Right lobe of liver (tissue), 6 donors: ENCODE measurements around the gene COL5A1. TPM values are rescaled to one million over a fixed set of nuclear protein-coding genes. Genes with fewer than 3 reads are reported as not detected.

ENCODE experiments used
- ATAC-seq, 4 donors: fragments of 200-7000 bp; cut with Tn5 transposase; one replicate each; pipeline ENCODE4 v1.9.1; 2020; ENCODE audit warnings: mild to moderate bottlenecking in 4 of 4, moderate library complexity in 4 of 4
- DNase-seq, 3 donors: peaks; one replicate each; pipeline ENCODE4 v3.0.0-alpha.2; 2020
- H3K27ac ChIP-seq, 3 donors: fragments of 200-600 bp; one replicate each; pipeline ENCODE4 v1.8.0; 2022
- H3K27me3 ChIP-seq, 2 donors: fragments of 200-600 bp; one replicate each; pipeline ENCODE4 v1.8.0; 2022
- H3K36me3 ChIP-seq, 4 donors: fragments of 200-600 bp; sonication (generic) in 1 of 4; one replicate each; pipeline versions ENCODE4 v1.5.1 to v1.8.0; 2017 to 2022; ENCODE audit warnings: control low read depth in 1 of 4
- H3K4me1 ChIP-seq, 4 donors: fragments of 200-600 bp; sonication (generic) in 1 of 4; one replicate each; pipeline versions ENCODE4 v1.5.1 to v1.8.0; 2017 to 2022; ENCODE audit warnings: control low read depth in 1 of 4
- H3K4me3 ChIP-seq, 3 donors: fragments of 200-600 bp; one replicate each; pipeline ENCODE4 v1.8.0; 2022
- H3K9me3 ChIP-seq, 4 donors: fragments of 200-600 bp; sonication (generic) in 1 of 4; one replicate each; pipeline versions ENCODE4 v1.5.1 to v1.8.0; 2017 to 2022; ENCODE audit warnings: control low read depth in 1 of 4
- POLR2A ChIP-seq: fragments of 450-650 bp; IDR thresholded peaks from one replicate; pipeline ENCODE4 v1.6.1; 2017; ENCODE audit warnings: antibody characterized with exemption, mild to moderate bottlenecking
- WGBS: methylation state at CpG from one replicate; pipeline ENCODE4 v1.1.6; 2018; ENCODE audit warnings: low coverage, low lambda C conversion rate; ENCODE audit not compliant: insufficient coverage; ENCODE audit errors: missing lambda C conversion rate; 5-methylcytosine and 5-hydroxymethylcytosine counted together
- intact Hi-C, 2 donors: fragments of 100-400 bp; cut with DNase I; formaldehyde crosslinking; loops; one replicate each; pipeline versions ENCODE4 v1.11.2 to v1.14.1; 2022
- total RNA-seq, 6 experiments: library from RNA; depleted of rRNA in 2 of 6; stranded (reverse); fragments of >200 nt in 2 of 6; fragmentation: NEBNext Ultra II Directional in 3 of 6; extraction: Animal tissue kit (Norgen Biotek cat#: 25700) in 3 of 6; gene quantifications; one replicate each; pipeline versions ENCODE4 v1.1.0 to v1.2.4, GENCODE V29; 2016 to 2023
- TF ChIP-seq, protein P1 (sequence below), 4 donors: fragments of 200-600 bp in 3 of 4; fragments of 450-650 bp in 1 of 4; IDR thresholded peaks; one replicate each; pipeline versions ENCODE4 v1.5.1 to v1.8.0; 2016 to 2022; ENCODE audit warnings: antibody characterized with exemption in 4 of 4, mild to moderate bottlenecking in 2 of 4
- donor health status: DM: no; HTN: yes; CAD: no.
- donor health status: DM: no; HTN: no; CAD: no.
- donor health status: DM: no; HTN: no; CAD: no.
- donor health status: DM: no; HTN: yes; CAD: no.
- donor health status: DM: no; HTN: yes; CAD: no.

The COL5A1 gene
- total RNA-seq, 6 experiments from 2014 or later: 1.5 to 17.0 (median 7.7) TPM

DNA sequence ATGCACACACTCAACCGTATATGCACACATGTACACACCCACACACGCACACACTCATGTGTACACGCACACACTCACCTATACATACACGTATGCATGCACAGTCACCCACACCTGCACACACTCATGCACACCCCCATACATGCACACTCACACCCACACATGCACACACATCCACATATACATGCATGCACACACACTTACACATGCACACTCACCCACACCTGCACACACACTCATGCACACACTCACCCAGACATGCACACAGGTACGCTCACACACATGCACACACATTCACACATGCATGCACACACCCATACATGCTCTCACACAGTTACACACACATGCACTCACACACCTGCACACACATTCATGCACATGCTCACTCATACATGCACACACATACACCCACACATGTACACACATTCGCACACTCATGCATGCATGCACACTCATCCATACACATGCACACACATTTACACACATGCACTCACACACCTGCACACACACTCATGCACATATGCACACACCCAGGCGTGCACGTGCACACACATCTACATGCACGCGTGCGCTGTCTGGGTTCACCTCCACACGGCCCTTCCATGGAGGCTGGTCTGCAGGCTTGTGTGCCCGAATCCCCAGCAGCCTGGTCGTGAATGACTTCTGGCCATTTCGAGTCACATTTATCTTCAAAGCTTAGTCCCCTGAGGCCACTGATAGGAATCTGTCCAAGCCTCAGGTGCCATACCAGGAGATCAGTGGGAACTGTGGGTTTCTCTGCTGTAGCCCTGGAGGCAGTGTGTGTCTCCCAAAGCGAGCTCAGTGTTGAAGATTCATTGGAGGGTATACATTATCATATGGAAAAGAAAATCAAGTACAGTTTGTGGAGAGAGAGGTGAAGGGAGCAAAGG, 103.0 kb downstream of the COL5A1 start:
- no peaks in the 10 kb centered on the region for H3K4me1 ChIP-seq
- DNase-seq (no peak), ATAC-seq (no peak)
- no peak for TF ChIP-seq POLR2A
- TF ChIP-seq, protein P1, sequence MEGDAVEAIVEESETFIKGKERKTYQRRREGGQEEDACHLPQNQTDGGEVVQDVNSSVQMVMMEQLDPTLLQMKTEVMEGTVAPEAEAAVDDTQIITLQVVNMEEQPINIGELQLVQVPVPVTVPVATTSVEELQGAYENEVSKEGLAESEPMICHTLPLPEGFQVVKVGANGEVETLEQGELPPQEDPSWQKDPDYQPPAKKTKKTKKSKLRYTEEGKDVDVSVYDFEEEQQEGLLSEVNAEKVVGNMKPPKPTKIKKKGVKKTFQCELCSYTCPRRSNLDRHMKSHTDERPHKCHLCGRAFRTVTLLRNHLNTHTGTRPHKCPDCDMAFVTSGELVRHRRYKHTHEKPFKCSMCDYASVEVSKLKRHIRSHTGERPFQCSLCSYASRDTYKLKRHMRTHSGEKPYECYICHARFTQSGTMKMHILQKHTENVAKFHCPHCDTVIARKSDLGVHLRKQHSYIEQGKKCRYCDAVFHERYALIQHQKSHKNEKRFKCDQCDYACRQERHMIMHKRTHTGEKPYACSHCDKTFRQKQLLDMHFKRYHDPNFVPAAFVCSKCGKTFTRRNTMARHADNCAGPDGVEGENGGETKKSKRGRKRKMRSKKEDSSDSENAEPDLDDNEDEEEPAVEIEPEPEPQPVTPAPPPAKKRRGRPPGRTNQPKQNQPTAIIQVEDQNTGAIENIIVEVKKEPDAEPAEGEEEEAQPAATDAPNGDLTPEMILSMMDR (IDR thresholded peaks at IDR 0.05): no peak
- intact Hi-C loops: no loop called here
- no peak overlapping the region for H3K27ac ChIP-seq
- WGBS: 85% methylated on average over 16 of the region's 16 CpGs
- H3K9me3 ChIP-seq: no peaks in the 10 kb centered on the region
- no peak overlapping the region for H3K4me3 ChIP-seq
- no peaks in the 10 kb centered on the region for H3K36me3 ChIP-seq
- no peaks in the 10 kb centered on the region for H3K27me3 ChIP-seq

DNA sequence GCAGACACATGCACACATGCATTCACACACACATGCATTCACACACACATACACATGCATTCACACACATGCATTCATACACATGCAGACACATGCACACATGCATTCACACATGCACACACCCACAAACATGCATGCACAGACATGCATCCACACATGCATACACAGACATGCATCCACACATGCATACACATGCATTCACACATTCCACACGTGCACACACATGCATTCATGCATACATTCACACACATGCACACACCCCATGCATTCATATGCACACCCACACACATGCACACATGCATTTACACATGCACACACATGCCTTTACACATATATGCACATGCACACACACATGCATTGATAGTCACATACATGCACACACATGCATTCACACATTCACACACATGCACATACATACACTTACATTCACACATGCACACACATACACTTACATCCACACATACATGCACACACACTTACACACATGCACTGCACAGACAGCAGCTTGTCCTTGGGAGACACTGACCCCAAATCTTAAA, 106.4 kb downstream of the COL5A1 start:
- ATAC-seq: no peak
- Histone ChIP-seq H3K4me1 (no peaks in the 10 kb centered on the region), H3K4me3 (no peak overlapping the region), H3K9me3 (no peaks in the 10 kb centered on the region), H3K36me3 (no peaks in the 10 kb centered on the region), H3K27ac (no peak overlapping the region), H3K27me3 (no peaks in the 10 kb centered on the region)
- intact Hi-C loops: no loop called here
- no peak for DNase-seq
- no peak for TF ChIP-seq POLR2A
- TF ChIP-seq, protein P1 (IDR thresholded peaks at IDR 0.05): no peak
- WGBS: 80% methylated on average over 1 of the region's 1 CpG

DNA sequence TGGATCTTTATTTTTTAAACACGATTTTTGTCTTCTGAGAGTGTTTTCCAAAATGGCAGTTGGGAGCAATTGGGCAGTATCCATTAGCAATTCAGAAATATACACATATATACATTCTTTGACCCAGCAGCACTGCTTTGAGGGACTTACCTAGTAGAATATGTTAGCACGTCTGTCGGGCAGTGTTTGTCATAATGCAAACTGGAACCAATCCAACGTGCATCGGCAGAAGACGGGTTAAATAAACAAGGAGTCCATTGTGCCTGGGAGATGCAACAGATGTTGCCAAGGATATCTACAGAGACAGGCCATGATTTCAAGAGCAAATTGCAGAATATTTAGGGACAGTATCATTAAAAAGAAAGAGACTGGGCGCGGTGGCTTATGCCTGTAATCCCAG, 107.0 kb downstream of the COL5A1 start:
- WGBS: 70% methylated on average over 8 of the region's 8 CpGs
- ATAC-seq: no peak
- no peak for DNase-seq
- H3K27me3 ChIP-seq: no peaks in the 10 kb centered on the region
- intact Hi-C loops: no loop called here
- H3K36me3 ChIP-seq: no peaks in the 10 kb centered on the region
- H3K27ac ChIP-seq: no peak overlapping the region
- no peak overlapping the region for H3K4me3 ChIP-seq
- no peaks in the 10 kb centered on the region for H3K4me1 ChIP-seq
- no peaks in the 10 kb centered on the region for H3K9me3 ChIP-seq
- TF ChIP-seq, protein P1 (IDR thresholded peaks at IDR 0.05): no peak

DNA sequence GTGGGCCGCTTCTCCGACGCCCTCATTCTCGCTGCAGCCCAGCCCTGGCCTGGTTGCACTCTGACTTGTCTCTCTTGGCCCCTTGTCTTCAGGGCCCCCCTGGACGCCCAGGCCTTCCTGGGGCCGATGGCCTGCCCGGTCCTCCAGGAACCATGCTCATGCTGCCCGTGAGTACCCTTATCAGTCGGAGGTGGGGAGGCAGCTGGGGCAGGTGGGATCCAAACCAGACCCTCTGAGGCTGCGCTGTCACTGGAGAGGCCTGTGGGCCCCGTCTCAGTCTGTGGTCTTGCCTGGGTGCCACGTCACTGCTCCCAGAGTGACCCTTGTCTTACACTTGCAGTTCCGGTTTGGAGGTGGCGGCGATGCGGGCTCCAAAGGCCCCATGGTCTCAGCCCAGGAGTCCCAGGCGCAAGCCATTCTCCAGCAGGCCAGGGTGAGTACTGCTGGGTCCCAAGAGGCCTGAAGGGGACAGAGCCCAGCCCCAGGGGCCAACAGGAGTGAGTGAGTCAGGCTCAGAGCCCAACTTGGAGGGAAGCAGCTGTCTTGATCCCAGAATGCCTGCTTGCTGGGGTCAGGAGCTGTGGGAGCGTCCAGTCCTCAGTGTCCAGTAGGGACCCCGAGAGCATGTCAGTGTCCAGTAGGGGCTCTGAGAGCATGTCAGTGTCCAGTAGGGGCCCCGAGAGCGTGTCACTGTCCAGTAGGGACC, 109.0 kb downstream of the COL5A1 start:
- Histone ChIP-seq H3K4me3 (no peak overlapping the region), H3K9me3 (no peaks in the 10 kb centered on the region), H3K27me3 (no peaks in the 10 kb centered on the region), H3K4me1 (no peaks in the 10 kb centered on the region), H3K36me3 (no peaks in the 10 kb centered on the region), H3K27ac (no peak overlapping the region)
- DNase-seq: no peak
- no peak for ATAC-seq
- intact Hi-C loops: no loop called here
- WGBS: 88% methylated on average over 5 of the region's 21 CpGs
- no peak for TF ChIP-seq POLR2A
- TF ChIP-seq, protein P1 (IDR thresholded peaks at IDR 0.05): no peak
